GM12878 (cell line): ENCODE data around the gene HOXD11. TPM values are rescaled to one million over a fixed set of nuclear protein-coding genes. Genes with fewer than 3 reads are reported as not detected.

Experiments
- ATAC-seq: fragments of 200-7000 bp; cut with Tn5 transposase; 3 replicates; pipeline ENCODE4 v1.9.1; 2020; ENCODE audit warnings: mild to moderate bottlenecking, moderate library complexity
- BruUV-seq: library from RNA; stranded (reverse); fragments of 400-500 nt; replicated peaks from 2 replicates; lab custom pipeline; 2021; lab: Mats Ljungman, UMichigan
- CTCF ChIA-PET: fragments of 300-600 bp; sonication (Branson Sonifier 250); formaldehyde crosslinking; extraction: SDS; loops from one replicate; lab custom pipeline; 2021; ENCODE audit warnings: inconsistent platforms; lab: Yijun Ruan, JAX
- POLR2A ChIA-PET: fragments of 350-600 bp; formaldehyde crosslinking; extraction: SDS; loops from one replicate; lab custom pipeline; 2021; ENCODE audit warnings: inconsistent platforms; lab: Charles Lee
- RAD21 ChIA-PET: fragments of 300-600 bp; sonication (Branson Sonifier 250); formaldehyde crosslinking; loops from one replicate; lab custom pipeline; 2023; ENCODE audit warnings: antibody characterized with exemption; ENCODE audit not compliant: unreplicated experiment; lab: Charles Lee
- SMC1A ChIA-PET: fragments of 300-600 bp; sonication (Branson Sonifier 250); formaldehyde crosslinking; loops from one replicate; lab custom pipeline; 2023; ENCODE audit not compliant: unreplicated experiment, uncharacterized antibody; lab: Charles Lee
- DNase-seq: peaks from one replicate; pipeline ENCODE4 v3.0.0-alpha.2; 2011; ENCODE audit warnings: low read depth, low spot score
- FAIRE-seq: peaks from 3 replicates; lab custom pipeline; 2011; peaks lifted over from hg19 to GRCh38; lab: Jason Lieb, UNC
- H2AFZ ChIP-seq: 2 replicates; pipeline ENCODE4 v1.6.0; 2011; ENCODE audit warnings: low read depth, low read length, control low read depth; ENCODE audit not compliant: control insufficient read depth
- H3K27ac ChIP-seq: 2 replicates; pipeline ENCODE4 v1.5.1; 2011; ENCODE audit warnings: control low read depth; ENCODE audit not compliant: control insufficient read depth, insufficient read depth
- H3K27me3 ChIP-seq, 2 experiments: replicated peaks in 1 of 2; 2 replicates each; pipeline versions ENCODE4 v1.6.0 to v1.6.1; 2011; ENCODE audit warnings: low read length in 1 of 2; ENCODE audit not compliant: control insufficient read depth in 2 of 2, insufficient read depth in 2 of 2
- H3K36me3 ChIP-seq, 2 experiments: 2 replicates each; pipeline ENCODE4 v1.5.1; 2011; ENCODE audit warnings: low read length in 1 of 2; ENCODE audit not compliant: control insufficient read depth in 2 of 2, insufficient read depth in 2 of 2
- H3K4me1 ChIP-seq: 2 replicates; pipeline ENCODE4 v1.6.1; 2011; ENCODE audit warnings: mild to moderate bottlenecking, low read length, moderate library complexity, mixed read lengths; ENCODE audit not compliant: control insufficient read depth, insufficient read depth
- H3K4me2 ChIP-seq: 2 replicates; pipeline ENCODE4 v1.6.0; 2011; ENCODE audit warnings: control low read depth; ENCODE audit not compliant: control insufficient read depth, insufficient read depth
- H3K4me3 ChIP-seq: fragments of 200-600 bp; sonication (generic); 2 replicates; pipeline ENCODE4 v1.5.1; 2016
- H3K79me2 ChIP-seq: 2 replicates; pipeline ENCODE4 v1.6.0; 2011; ENCODE audit warnings: low read length; ENCODE audit not compliant: control insufficient read depth, insufficient read depth
- H3K9ac ChIP-seq: 2 replicates; pipeline ENCODE4 v1.8.0; 2011; ENCODE audit warnings: low read length, control low read depth, mixed read lengths; ENCODE audit not compliant: control insufficient read depth, insufficient read depth
- H3K9me3 ChIP-seq: replicated peaks from 3 replicates; pipeline ENCODE4 v1.5.1; 2011; ENCODE audit warnings: mild to moderate bottlenecking, low read length; ENCODE audit not compliant: control insufficient read depth, insufficient read depth
- H4K20me1 ChIP-seq: 2 replicates; pipeline ENCODE4 v1.6.0; 2011; ENCODE audit not compliant: control insufficient read depth, insufficient read depth
- BACH1 ChIP-seq: fragments of 450-650 bp; IDR thresholded peaks from 2 replicates; pipeline ENCODE4 v1.6.1; 2017; ENCODE audit warnings: mild to moderate bottlenecking, borderline replicate concordance
- BMI1 ChIP-seq: fragments of 450-650 bp; IDR thresholded peaks from 2 replicates; pipeline ENCODE4 v1.6.1; 2016; ENCODE audit warnings: mild to moderate bottlenecking, moderate library complexity, borderline replicate concordance
- HDGF ChIP-seq: fragments of 450-650 bp; IDR thresholded peaks from 2 replicates; pipeline ENCODE4 v1.6.1; 2016; ENCODE audit warnings: antibody characterized with exemption
- LARP7 ChIP-seq: fragments of 450-650 bp; IDR thresholded peaks from 2 replicates; pipeline ENCODE4 v1.6.1; 2017; ENCODE audit warnings: mild to moderate bottlenecking
- MXI1 ChIP-seq: fragments of 150-350 bp; IDR thresholded peaks from 2 replicates; pipeline ENCODE4 v1.6.1; 2011; ENCODE audit warnings: low read depth, mild to moderate bottlenecking, inconsistent platforms, low read length, improper control_type of control experiment
- NKRF ChIP-seq: fragments of 450-650 bp; conservative IDR thresholded peaks from 2 replicates; pipeline ENCODE4 v1.6.1; 2017; ENCODE audit warnings: mild to moderate bottlenecking, moderate library complexity
- NR2C2 ChIP-seq: IDR thresholded peaks from 2 replicates; pipeline ENCODE4 v1.6.1; 2011; ENCODE audit warnings: borderline replicate concordance, low read depth; ENCODE audit not compliant: control insufficient read depth, insufficient read length
- PAX8 ChIP-seq: fragments of 450-650 bp; IDR thresholded peaks from 2 replicates; pipeline ENCODE4 v1.6.1; 2017; ENCODE audit warnings: mild to moderate bottlenecking, moderate library complexity
- WGBS: methylation state at CpG from one replicate; pipeline ENCODE4 v1.1.6; 2016; ENCODE audit warnings: low lambda C conversion rate; ENCODE audit not compliant: insufficient replicate concordance, insufficient coverage; ENCODE audit errors: missing lambda C conversion rate; 5-methylcytosine and 5-hydroxymethylcytosine counted together
- in situ Hi-C: fragments of 300-500 bp; cut with MboI; formaldehyde crosslinking; loops from 9 replicates; pipeline ENCODE4 v1.14.3; 2018; ENCODE audit warnings: mixed read lengths
- intact Hi-C: fragments of 100-400 bp; cut with micrococcal nuclease; formaldehyde crosslinking; loops from one replicate; pipeline ENCODE4 v1.14.2; 2022; ENCODE audit not compliant: unreplicated experiment
- polyA plus RNA-seq, 11 experiments: library from polyadenylated mRNA; depleted of rRNA in 4 of 11; unstranded in 6 of 11; stranded (reverse) in 5 of 11; fragments of >200 nt; fragmentation: Nextera tagmentation in 4 of 11; fragmentation: Illumina TruSeq in 1 of 11; extraction: Ambion mirVana in 4 of 11; extraction: Trizol in 1 of 11; gene quantifications; 1 replicate in 1 of 11; 2 replicates in 10 of 11; pipeline versions ENCODE4 v1.2.1 to v1.2.3, GENCODE V29; 2011 to 2016; ENCODE audit warnings: inconsistent platforms in 2 of 11, missing spikeins in 2 of 11, low read depth in 1 of 11
- total RNA-seq, 4 experiments: library from RNA; depleted of rRNA in 3 of 4; stranded (reverse); fragments of >200 nt in 3 of 4; fragmentation: Illumina TruSeq in 1 of 4; extraction: Trizol in 1 of 4; gene quantifications; 2 replicates each; pipeline versions ENCODE4 v1.2.1 to v1.2.3, GENCODE V29; 2013 to 2021

Gene HOXD11
- total and polyA plus RNA-seq, 10 of the 15 experiments (the other 5 are each of a cell fraction or from before 2014, with no cell fraction given), result not detected

- TF ChIP-seq BACH1 (no peak), NR2C2 (no peak), NKRF (no peak), HDGF (no peak), PAX8 (no peak), LARP7 (no peak)
Measured at GRCh38 chr2:176095421-176095820, 11.7 kb upstream of the HOXD11 start (continued).

GRCh38 chr2:176096243-176096985, 10.7 kb upstream of the HOXD11 start:
- H3K79me2 ChIP-seq, result no peaks in the 10 kb centered on the region
- RAD21 ChIA-PET, result interaction anchor here (0.8 to 3.0 kb wide), 5 partner anchors 407 to 1347 kb away, joined by 3 to 50 read pairs (median 4); no protein-coding TSS in a partner anchor
- SMC1A ChIA-PET, result interaction anchor here (0.6 to 4.7 kb wide), 9 partner anchors 8 to 1347 kb away, joined by 3 to 56 read pairs (median 3); no protein-coding TSS in a partner anchor
- no peak for TF ChIP-seq MXI1
- TF ChIP-seq BMI1, result peak; percentile 71; the same call in 1 of the 2 replicates
- no peaks in the 10 kb centered on the region; the same call in 2 of the 3 replicates for H3K9me3 ChIP-seq
- CTCF ChIA-PET, result interaction anchor here (0.6 to 3.7 kb wide), 15 partner anchors 12 to 1399 kb away, joined by 3 to 83 read pairs (median 4); partner anchors contain the start of gene EVX2
- intact Hi-C loops, result loop anchor here (2.0 kb wide), 1 partner anchor 786 kb away; no protein-coding TSS in a partner anchor
- peak; percentile 10; the same call in 1 of the 3 replicates for ATAC-seq
- H3K36me3 ChIP-seq, result no peaks in the 10 kb centered on the region
- H3K4me2 ChIP-seq, result peak overlapping the region; percentile 87
- POLR2A ChIA-PET, result no interaction called here
- H3K4me3 ChIP-seq, result peak overlapping the region; percentile 44
- DNase-seq, result no peak
- peaks cover 14 to 41% of the 10 kb centered on the region in 2 experiments for H3K27me3 ChIP-seq
- 31% methylated on average over 16 of the region's 16 CpGs for WGBS
- no TSS peak for BruUV-seq
- peak overlapping the region; percentile 23; the same call in 1 of the 2 replicates for H2AFZ ChIP-seq
- in situ Hi-C loops, result loop anchor here (5.0 kb wide), 2 partner anchors 409 to 729 kb away; no protein-coding TSS in a partner anchor
- no peak overlapping the region for H3K27ac ChIP-seq
- FAIRE-seq, result no peak
- no peaks in the 10 kb centered on the region for H4K20me1 ChIP-seq
- H3K4me1 ChIP-seq, result peaks cover 3% of the 10 kb centered on the region; the same call in 1 of the 2 replicates
- no peak overlapping the region; the same call in 1 of the 2 replicates for H3K9ac ChIP-seq
